ENCODE results near the gene CDH4.

The CDH4 gene

DNA sequence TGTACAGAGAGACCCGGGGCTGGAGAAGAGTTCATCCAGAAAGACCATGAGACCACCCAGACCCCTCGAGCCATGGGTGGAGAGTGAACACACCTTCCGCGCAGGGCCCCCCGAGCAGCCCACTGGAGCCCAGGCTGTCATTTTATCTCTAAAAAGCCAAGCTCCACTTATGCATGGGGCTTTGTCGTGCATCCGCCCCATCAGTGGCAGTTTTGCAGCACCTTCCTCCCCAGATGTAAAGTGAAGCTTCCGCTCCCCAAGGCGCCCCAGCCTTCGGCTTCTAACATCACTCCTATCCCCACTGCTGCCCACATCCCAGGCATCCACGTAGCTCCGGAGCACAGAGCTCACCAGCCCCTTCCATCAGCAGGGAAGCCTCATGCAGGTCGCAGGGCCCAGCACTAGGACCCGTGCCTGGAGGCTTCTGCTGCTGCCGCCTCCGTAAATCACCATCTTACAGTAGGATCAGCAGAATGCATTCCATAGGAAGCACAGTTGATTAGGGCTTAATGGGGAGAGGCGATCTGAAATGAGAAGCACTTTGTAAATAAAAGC is 512.5 kb downstream of the CDH4 start:
- TF ChIP-seq, protein P1, sequence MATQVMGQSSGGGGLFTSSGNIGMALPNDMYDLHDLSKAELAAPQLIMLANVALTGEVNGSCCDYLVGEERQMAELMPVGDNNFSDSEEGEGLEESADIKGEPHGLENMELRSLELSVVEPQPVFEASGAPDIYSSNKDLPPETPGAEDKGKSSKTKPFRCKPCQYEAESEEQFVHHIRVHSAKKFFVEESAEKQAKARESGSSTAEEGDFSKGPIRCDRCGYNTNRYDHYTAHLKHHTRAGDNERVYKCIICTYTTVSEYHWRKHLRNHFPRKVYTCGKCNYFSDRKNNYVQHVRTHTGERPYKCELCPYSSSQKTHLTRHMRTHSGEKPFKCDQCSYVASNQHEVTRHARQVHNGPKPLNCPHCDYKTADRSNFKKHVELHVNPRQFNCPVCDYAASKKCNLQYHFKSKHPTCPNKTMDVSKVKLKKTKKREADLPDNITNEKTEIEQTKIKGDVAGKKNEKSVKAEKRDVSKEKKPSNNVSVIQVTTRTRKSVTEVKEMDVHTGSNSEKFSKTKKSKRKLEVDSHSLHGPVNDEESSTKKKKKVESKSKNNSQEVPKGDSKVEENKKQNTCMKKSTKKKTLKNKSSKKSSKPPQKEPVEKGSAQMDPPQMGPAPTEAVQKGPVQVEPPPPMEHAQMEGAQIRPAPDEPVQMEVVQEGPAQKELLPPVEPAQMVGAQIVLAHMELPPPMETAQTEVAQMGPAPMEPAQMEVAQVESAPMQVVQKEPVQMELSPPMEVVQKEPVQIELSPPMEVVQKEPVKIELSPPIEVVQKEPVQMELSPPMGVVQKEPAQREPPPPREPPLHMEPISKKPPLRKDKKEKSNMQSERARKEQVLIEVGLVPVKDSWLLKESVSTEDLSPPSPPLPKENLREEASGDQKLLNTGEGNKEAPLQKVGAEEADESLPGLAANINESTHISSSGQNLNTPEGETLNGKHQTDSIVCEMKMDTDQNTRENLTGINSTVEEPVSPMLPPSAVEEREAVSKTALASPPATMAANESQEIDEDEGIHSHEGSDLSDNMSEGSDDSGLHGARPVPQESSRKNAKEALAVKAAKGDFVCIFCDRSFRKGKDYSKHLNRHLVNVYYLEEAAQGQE (IDR thresholded peaks at IDR 0.05; ENCODE audit: insufficient read depth in 1 of 2, low read depth in 2 of 2, low read length in 2 of 2): no peak
- TF ChIP-seq SIN3A (IDR thresholded peaks at IDR 0.05; ENCODE audit: borderline replicate concordance, insufficient read depth, low read length) (no peak), FOXP2 (optimal IDR thresholded peaks at IDR 0.05; ENCODE audit: borderline replicate concordance, extremely low read depth, extremely low read length, insufficient read depth) (no peak), TAF1 (IDR thresholded peaks at IDR 0.05; ENCODE audit: borderline replicate concordance, insufficient read depth, low read length) (no peak), POLR2AphosphoS5 (IDR thresholded peaks at IDR 0.05; ENCODE audit: low read depth, low read length) (no peak)

DNA sequence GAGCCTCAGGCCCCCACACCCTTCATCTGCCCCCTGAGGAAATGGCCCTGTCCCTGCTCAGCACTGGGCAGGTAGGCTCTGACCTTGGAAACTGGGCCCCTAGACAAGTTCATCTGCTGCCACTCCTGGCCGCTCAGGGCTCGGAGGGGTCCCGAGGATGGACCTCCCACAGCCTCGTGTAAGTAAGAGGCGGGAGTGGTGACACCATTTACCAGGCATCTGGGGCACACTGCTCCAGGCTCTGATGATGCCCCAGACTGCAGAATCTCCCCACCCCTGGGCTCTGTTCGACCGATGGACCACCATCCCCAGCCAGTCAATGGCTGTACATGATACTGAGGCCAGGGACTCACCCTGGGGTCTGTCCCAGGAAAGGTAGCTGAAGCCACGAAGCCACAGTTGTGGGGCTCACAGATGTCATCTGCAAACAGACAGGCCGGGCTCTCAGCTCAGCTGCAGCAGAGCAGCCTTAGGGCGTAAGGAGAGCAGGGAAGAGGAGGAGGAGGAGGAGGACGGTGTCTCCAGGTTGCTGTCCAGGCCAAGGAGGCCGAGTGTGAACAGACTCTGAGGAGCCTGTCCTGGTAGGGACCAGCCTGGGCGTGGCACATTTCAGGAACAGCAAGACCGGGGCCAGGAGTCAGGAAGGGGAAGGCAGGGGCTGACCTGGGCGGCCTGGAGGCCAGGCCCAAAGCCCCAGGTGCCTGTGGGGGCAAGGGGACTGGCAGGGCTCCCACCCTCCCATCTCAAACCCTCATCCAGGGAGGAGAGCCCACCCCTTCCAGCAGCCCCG is 513.2 kb downstream of the CDH4 start:
- no peak for TF ChIP-seq SIN3A (IDR thresholded peaks at IDR 0.05; ENCODE audit: borderline replicate concordance, insufficient read depth, low read length)
- no peak for TF ChIP-seq FOXP2 (optimal IDR thresholded peaks at IDR 0.05; ENCODE audit: borderline replicate concordance, extremely low read depth, extremely low read length, insufficient read depth)
- TF ChIP-seq TAF1 (IDR thresholded peaks at IDR 0.05; ENCODE audit: borderline replicate concordance, insufficient read depth, low read length): no peak
- TF ChIP-seq, protein P1 (IDR thresholded peaks at IDR 0.05; ENCODE audit: insufficient read depth in 1 of 2, low read depth in 2 of 2, low read length in 2 of 2): no peak
- TF ChIP-seq POLR2AphosphoS5 (IDR thresholded peaks at IDR 0.05; ENCODE audit: low read depth, low read length): no peak

GRCh38 chr20:61765871-61766654 is 514.0 kb downstream of the CDH4 start:
- no peak for TF ChIP-seq SIN3A (IDR thresholded peaks at IDR 0.05; ENCODE audit: borderline replicate concordance, insufficient read depth, low read length)
- no peak for TF ChIP-seq TAF1 (IDR thresholded peaks at IDR 0.05; ENCODE audit: borderline replicate concordance, insufficient read depth, low read length)
- no peak for TF ChIP-seq FOXP2 (optimal IDR thresholded peaks at IDR 0.05; ENCODE audit: borderline replicate concordance, extremely low read depth, extremely low read length, insufficient read depth)
- TF ChIP-seq POLR2AphosphoS5 (IDR thresholded peaks at IDR 0.05; ENCODE audit: low read depth, low read length): no peak
- TF ChIP-seq, protein P1 (IDR thresholded peaks at IDR 0.05; ENCODE audit: insufficient read depth in 1 of 2, low read depth in 2 of 2, low read length in 2 of 2): no peak

DNA sequence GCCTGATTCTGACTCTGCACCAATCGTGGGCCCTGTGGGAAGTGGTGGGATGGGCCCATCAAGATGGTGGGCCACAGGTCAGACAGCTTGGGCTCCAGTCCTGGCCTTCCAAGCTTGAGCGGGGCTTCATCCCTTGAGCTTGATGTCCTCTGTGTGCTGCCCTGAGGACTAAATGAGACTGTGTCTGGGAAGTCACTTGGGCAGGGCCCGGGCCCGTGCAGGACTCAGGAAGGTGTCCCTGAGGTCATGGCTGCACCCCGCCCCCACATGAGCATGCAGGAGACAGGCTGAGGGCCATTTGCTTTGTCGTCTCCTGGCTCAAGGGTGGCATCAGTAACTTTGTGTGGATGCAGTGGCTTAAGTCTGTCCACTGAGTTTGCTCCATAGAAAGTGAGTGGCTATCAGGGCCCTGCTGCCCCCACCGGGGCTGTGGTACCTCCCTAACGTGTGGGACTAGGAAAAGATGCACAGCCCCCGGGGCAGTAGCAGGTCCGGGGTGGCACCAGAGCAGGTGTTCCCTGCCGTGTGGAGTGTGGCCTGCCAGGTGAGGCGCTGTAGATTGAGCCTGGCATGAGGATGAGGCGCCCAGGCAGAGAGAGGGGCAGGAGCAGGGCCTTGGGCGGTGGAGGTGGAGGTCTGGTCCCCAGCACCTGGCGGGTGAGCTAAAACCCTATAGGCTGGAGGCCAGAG is 515.0 kb downstream of the CDH4 start:
- TF ChIP-seq, protein P1 (IDR thresholded peaks at IDR 0.05; ENCODE audit: insufficient read depth in 1 of 2, low read depth in 2 of 2, low read length in 2 of 2): no peak
- TF ChIP-seq SIN3A (IDR thresholded peaks at IDR 0.05; ENCODE audit: borderline replicate concordance, insufficient read depth, low read length): no peak
- no peak for TF ChIP-seq FOXP2 (optimal IDR thresholded peaks at IDR 0.05; ENCODE audit: borderline replicate concordance, extremely low read depth, extremely low read length, insufficient read depth)
- TF ChIP-seq POLR2AphosphoS5 (IDR thresholded peaks at IDR 0.05; ENCODE audit: low read depth, low read length): no peak
- no peak for TF ChIP-seq TAF1 (IDR thresholded peaks at IDR 0.05; ENCODE audit: borderline replicate concordance, insufficient read depth, low read length)

Data from PFSK-1 (cell line).